AG10803 (cell line): ENCODE measurements around the gene NFS1.
A peak's percentile ranks its signal among the peaks of the same experiment; 100 is the strongest.

Experiments
- DNase-seq: peaks from one replicate; pipeline ENCODE4 v3.0.0; 2010; ENCODE audit warnings: low read depth
- H3K4me3 ChIP-seq: 2 replicates; pipeline ENCODE4 v1.5.1; 2011; ENCODE audit warnings: mild to moderate bottlenecking, low read length, control low read depth
- TF ChIP-seq, protein P1 (sequence below): conservative IDR thresholded peaks from 2 replicates; pipeline ENCODE4 v1.5.1; 2011; ENCODE audit warnings: mild to moderate bottlenecking, low read length, control low read depth, inconsistent platforms

Gene NFS1

DNA sequence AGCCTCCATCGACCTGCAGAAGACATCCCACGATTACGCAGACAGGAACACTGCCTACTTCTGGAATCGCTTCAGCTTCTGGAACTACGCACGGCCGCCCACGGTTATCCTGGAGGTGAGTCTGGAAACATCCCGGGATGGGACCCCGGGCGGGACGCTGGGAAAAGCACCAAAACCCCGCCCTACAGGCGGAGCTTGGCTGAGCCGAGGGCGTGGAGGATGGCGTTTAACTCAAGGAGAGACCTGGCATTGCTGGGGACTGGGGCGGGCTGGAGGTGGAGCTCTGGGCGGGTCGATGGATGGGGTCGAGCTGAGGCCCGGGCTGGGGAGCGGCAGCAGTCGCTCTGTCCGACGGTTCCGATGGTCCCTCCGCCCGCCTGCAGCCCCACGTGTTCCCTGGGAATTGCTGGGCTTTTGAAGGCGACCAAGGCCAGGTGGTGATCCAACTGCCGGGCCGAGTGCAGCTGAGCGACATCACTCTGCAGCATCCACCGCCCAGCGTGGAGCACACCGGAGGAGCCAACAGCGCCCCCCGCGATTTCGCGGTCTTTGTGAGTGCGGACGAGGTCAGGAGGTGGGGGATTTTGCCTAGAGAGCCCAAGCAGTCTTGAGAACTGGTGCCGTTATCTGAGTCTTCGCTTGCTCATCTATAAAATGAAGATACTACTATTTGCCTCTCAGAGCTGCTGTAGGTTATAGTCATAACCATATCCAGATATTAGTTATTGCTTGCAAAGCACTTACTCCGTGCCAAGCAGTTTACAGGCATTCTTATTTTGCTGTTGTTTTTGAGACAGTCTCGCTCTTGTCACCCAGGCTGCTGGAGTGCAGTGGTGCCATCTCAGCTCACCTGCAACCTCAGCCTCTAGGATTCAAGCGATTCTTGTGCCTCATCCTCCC lies 79.7 kb downstream of the NFS1 start:
- TF ChIP-seq, protein P1, sequence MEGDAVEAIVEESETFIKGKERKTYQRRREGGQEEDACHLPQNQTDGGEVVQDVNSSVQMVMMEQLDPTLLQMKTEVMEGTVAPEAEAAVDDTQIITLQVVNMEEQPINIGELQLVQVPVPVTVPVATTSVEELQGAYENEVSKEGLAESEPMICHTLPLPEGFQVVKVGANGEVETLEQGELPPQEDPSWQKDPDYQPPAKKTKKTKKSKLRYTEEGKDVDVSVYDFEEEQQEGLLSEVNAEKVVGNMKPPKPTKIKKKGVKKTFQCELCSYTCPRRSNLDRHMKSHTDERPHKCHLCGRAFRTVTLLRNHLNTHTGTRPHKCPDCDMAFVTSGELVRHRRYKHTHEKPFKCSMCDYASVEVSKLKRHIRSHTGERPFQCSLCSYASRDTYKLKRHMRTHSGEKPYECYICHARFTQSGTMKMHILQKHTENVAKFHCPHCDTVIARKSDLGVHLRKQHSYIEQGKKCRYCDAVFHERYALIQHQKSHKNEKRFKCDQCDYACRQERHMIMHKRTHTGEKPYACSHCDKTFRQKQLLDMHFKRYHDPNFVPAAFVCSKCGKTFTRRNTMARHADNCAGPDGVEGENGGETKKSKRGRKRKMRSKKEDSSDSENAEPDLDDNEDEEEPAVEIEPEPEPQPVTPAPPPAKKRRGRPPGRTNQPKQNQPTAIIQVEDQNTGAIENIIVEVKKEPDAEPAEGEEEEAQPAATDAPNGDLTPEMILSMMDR = peak; percentile 38
- DNase-seq = peak; percentile 63
- H3K4me3 ChIP-seq = peak overlapping the region; percentile 71

DNA sequence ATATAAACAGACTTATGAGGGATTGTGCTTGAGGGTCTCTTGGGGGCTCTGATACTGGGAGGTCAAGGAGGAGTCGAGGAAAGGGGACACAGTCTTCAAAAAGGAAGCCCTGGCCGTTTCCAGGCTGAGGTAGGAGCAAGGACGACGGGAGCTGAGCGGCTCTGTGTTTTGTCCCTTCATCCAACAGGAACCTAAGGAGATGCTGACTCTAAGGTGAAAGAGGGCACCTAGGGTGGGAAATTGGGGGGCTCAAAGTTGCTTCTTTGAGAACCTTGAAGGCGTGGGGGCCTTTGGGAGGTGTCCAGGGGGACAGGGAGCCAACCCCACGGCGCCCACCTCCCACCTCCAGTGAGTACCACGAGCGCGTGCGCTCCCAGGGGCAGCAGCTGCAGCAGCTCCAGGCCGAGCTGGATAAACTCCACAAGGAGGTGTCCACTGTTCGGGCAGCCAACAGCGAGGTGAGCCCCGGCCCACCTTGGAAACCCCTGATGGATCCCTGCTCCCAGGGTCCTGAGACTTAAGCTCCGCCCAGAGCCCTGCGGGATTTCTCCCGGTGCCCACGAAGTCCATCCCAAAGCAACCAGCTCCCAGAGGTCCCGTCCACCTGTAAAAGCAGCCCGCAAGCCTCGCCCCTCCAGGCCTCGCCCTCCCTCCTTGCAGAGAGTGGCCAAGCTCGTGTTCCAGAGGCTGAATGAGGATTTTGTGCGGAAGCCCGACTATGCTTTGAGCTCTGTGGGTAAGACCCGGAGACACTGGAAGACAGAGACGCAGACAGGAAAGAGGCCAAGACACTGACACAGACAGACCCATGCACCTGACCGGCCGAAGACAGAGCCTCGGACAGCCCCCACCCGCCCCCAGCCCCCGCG lies 80.7 kb downstream of the NFS1 start:
- TF ChIP-seq, protein P1 = no peak
- peak; percentile 19 for DNase-seq
- peak overlapping the region; percentile 71 for H3K4me3 ChIP-seq
